H9 (cell line): Measurements from ENCODE around the gene RHEX. TPM values are rescaled to one million over a fixed set of nuclear protein-coding genes. Genes with fewer than 3 reads are reported as not detected.

Source experiments
- DNase-seq: peaks from one replicate; pipeline ENCODE4 v3.0.0-alpha.2; 2017
- H2AFZ ChIP-seq: one replicate; pipeline ENCODE4 v1.6.1; 2013; ENCODE audit warnings: mild to moderate bottlenecking, low read length, control low read depth, moderate library complexity
- H2AK5ac ChIP-seq: 2 replicates; pipeline ENCODE4 v1.6.1; 2013; ENCODE audit warnings: low read length, control low read depth, mixed read lengths; ENCODE audit not compliant: insufficient read length
- H2BK120ac ChIP-seq: one replicate; pipeline ENCODE4 v1.6.1; 2013; ENCODE audit warnings: low read depth, mild to moderate bottlenecking, low read length, control low read depth, inconsistent platforms; ENCODE audit not compliant: poor library complexity, severe bottlenecking
- H2BK12ac ChIP-seq: 2 replicates; pipeline ENCODE4 v1.6.1; 2013; ENCODE audit warnings: low read length, control low read depth, mixed read lengths, low read depth; ENCODE audit not compliant: insufficient read length
- H2BK15ac ChIP-seq: 2 replicates; pipeline ENCODE4 v1.6.1; 2013; ENCODE audit warnings: low read depth, low read length, control low read depth
- H2BK20ac ChIP-seq: one replicate; pipeline ENCODE4 v1.6.1; 2013; ENCODE audit warnings: low read depth, mild to moderate bottlenecking, low read length, control low read depth, inconsistent platforms; ENCODE audit not compliant: poor library complexity, severe bottlenecking
- H2BK5ac ChIP-seq: 2 replicates; pipeline ENCODE4 v1.6.1; 2013; ENCODE audit warnings: low read length, control low read depth, mixed read lengths; ENCODE audit not compliant: insufficient read length
- H3K14ac ChIP-seq: 2 replicates; pipeline ENCODE4 v1.6.1; 2013; ENCODE audit warnings: low read length, control low read depth; ENCODE audit not compliant: insufficient read depth
- H3K18ac ChIP-seq: 2 replicates; pipeline ENCODE4 v1.6.1; 2013; ENCODE audit warnings: low read depth, mild to moderate bottlenecking, mixed read lengths, low read length, control low read depth; ENCODE audit not compliant: insufficient read length
- H3K23ac ChIP-seq: 2 replicates; pipeline ENCODE4 v1.6.1; 2013; ENCODE audit warnings: low read length, control low read depth, mixed read lengths, low read depth; ENCODE audit not compliant: insufficient read length
- H3K23me2 ChIP-seq: 2 replicates; pipeline ENCODE4 v1.6.1; 2013; ENCODE audit warnings: low read depth, mild to moderate bottlenecking, mixed read lengths, low read length, control low read depth; ENCODE audit not compliant: insufficient read length, poor library complexity, severe bottlenecking
- H3K27ac ChIP-seq: 2 replicates; pipeline ENCODE4 v1.5.1; 2013; ENCODE audit warnings: low read length, control low read depth, mixed read lengths, low read depth; ENCODE audit not compliant: insufficient read length
- H3K27me3 ChIP-seq: 2 replicates; pipeline ENCODE4 v1.6.1; 2013; ENCODE audit warnings: low read length, control low read depth, inconsistent platforms; ENCODE audit not compliant: insufficient read depth
- H3K4ac ChIP-seq: 2 replicates; pipeline ENCODE4 v1.6.1; 2013; ENCODE audit warnings: low read depth, mild to moderate bottlenecking, control low read depth, inconsistent platforms, low read length, moderate library complexity
- H3K4me1 ChIP-seq: 2 replicates; pipeline ENCODE4 v1.6.1; 2013; ENCODE audit warnings: low read length, control low read depth, inconsistent platforms; ENCODE audit not compliant: insufficient read depth
- H3K4me2 ChIP-seq: 2 replicates; pipeline ENCODE4 v1.6.1; 2013; ENCODE audit warnings: low read length, control low read depth, mixed read lengths; ENCODE audit not compliant: insufficient read length, insufficient read depth
- H3K56ac ChIP-seq: 2 replicates; pipeline ENCODE4 v1.6.1; 2013; ENCODE audit warnings: low read depth, mild to moderate bottlenecking, mixed read lengths, low read length, control low read depth; ENCODE audit not compliant: insufficient read length
- H3K79me1 ChIP-seq: 2 replicates; pipeline ENCODE4 v1.6.1; 2013; ENCODE audit warnings: low read depth, mild to moderate bottlenecking, moderate library complexity, low read length, control low read depth, inconsistent platforms; ENCODE audit not compliant: insufficient read depth, poor library complexity, severe bottlenecking
- H3K79me2 ChIP-seq: 2 replicates; pipeline ENCODE4 v1.6.1; 2013; ENCODE audit warnings: low read length, control low read depth, inconsistent platforms; ENCODE audit not compliant: insufficient read depth
- H3K9ac ChIP-seq: 2 replicates; pipeline ENCODE4 v1.6.1; 2013; ENCODE audit warnings: low read length, control low read depth, mixed read lengths; ENCODE audit not compliant: insufficient read length; ENCODE audit errors: extremely low read depth
- H3K9me3 ChIP-seq: one replicate; pipeline ENCODE4 v1.6.1; 2013; ENCODE audit warnings: low read depth, low read length, inconsistent platforms; ENCODE audit not compliant: control insufficient read depth
- H3T11ph ChIP-seq: one replicate; pipeline ENCODE4 v1.6.1; 2013; ENCODE audit warnings: mild to moderate bottlenecking, low read length, control low read depth, inconsistent platforms
- H4K20me1 ChIP-seq: one replicate; pipeline ENCODE4 v1.6.1; 2013; ENCODE audit not compliant: control insufficient read depth, insufficient read length, insufficient read depth
- H4K5ac ChIP-seq: 2 replicates; pipeline ENCODE4 v1.6.1; 2013; ENCODE audit warnings: low read depth, mild to moderate bottlenecking, mixed read lengths, low read length, control low read depth; ENCODE audit not compliant: insufficient read length
- H4K8ac ChIP-seq: replicated peaks from 2 replicates; pipeline ENCODE4 v1.6.1; 2013; ENCODE audit warnings: low read length, control low read depth, mixed read lengths, low read depth; ENCODE audit not compliant: insufficient read length
- H4K91ac ChIP-seq: 2 replicates; pipeline ENCODE4 v1.6.1; 2013; ENCODE audit warnings: low read depth, mild to moderate bottlenecking, moderate library complexity, mixed read lengths, low read length, control low read depth; ENCODE audit not compliant: insufficient read length
- H3K27ac Mint-ChIP-seq, 3 experiments: 2 replicates in 2 of 3; 3 replicates in 1 of 3; pipeline ENCODE4 v1.8.0; 2020 to 2021; ENCODE audit warnings: mixed read lengths in 3 of 3, mild to moderate bottlenecking in 1 of 3, moderate library complexity in 1 of 3
- H3K27me3 Mint-ChIP-seq: 2 replicates; pipeline ENCODE4 v1.8.0; 2021; ENCODE audit warnings: low read depth, mild to moderate bottlenecking, moderate library complexity, mixed read lengths
- H3K36me3 Mint-ChIP-seq, 3 experiments: 2 replicates in 2 of 3; 3 replicates in 1 of 3; pipeline ENCODE4 v1.8.0; 2020 to 2021; ENCODE audit warnings: low read depth in 3 of 3, mixed read lengths in 3 of 3; ENCODE audit not compliant: insufficient read depth in 1 of 3
- H3K4me1 Mint-ChIP-seq, 2 experiments: 2 replicates each; pipeline ENCODE4 v1.8.0; 2020; ENCODE audit warnings: mixed read lengths in 2 of 2
- H3K4me3 Mint-ChIP-seq, 2 experiments: 2 replicates in 1 of 2; 3 replicates in 1 of 2; pipeline ENCODE4 v1.8.0; 2020 to 2021; ENCODE audit warnings: mild to moderate bottlenecking in 2 of 2, mixed read lengths in 2 of 2, moderate library complexity in 1 of 2
- H3K9me3 Mint-ChIP-seq, 2 experiments: 2 replicates in 1 of 2; 3 replicates in 1 of 2; pipeline ENCODE4 v1.8.0; 2020; ENCODE audit warnings: mild to moderate bottlenecking in 2 of 2, mixed read lengths in 2 of 2, moderate library complexity in 1 of 2
- CTCF ChIP-seq: fragments of 200-600 bp; sonication (generic); conservative IDR thresholded peaks from 3 replicates; pipeline ENCODE4 v1.8.0; 2021; ENCODE audit warnings: antibody characterized with exemption, mild to moderate bottlenecking
- WGBS: extraction: QIAGEN DNeasy Blood & Tissue Kit; methylation state at CpG from one replicate; pipeline ENCODE4 v1.1.7; 2013; ENCODE audit warnings: missing lambda C conversion rate, low lambda C conversion rate, mixed read lengths; ENCODE audit not compliant: insufficient read length; ENCODE audit errors: extremely low coverage; 5-methylcytosine and 5-hydroxymethylcytosine counted together
- total RNA-seq: library from RNA; stranded (reverse); gene quantifications from 2 replicates; pipeline ENCODE4 v1.2.1, GENCODE V29; 2021

Gene RHEX
- total RNA-seq, 1 experiment from 2014 or later: not detected

DNA sequence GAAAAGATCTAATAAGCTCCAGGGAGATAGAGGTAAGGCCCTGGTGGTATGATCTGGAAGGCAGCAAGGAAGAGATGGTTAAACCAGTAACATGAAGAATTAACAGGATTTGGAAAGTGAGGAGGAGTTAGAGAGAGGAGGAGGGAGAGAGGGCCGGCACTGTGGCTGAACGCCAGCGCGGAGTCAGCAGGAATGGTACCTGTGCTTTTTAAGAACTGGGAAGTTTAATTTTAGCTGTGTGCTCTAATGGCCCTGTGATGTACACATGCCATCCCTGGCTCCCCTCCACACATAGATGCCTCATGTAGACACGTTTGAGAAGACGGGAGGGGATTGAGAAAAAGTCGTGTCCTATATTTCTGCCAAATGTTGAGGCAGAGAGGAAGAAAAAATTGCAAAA is 78.1 kb downstream of the RHEX start:
- no peak overlapping the region for H2BK12ac ChIP-seq
- H3K56ac ChIP-seq: no peak overlapping the region
- no peak overlapping the region for H3K9ac ChIP-seq
- no peak overlapping the region for H3K23ac ChIP-seq
- Mint-ChIP-seq H3K27ac (no peak overlapping the region), H3K4me3 (no peak overlapping the region), H3K9me3 (no peaks in the 10 kb centered on the region; a peak in 1 of 5 replicates), H3K36me3 (no peaks in the 10 kb centered on the region), H3K4me1 (peaks cover 1 to 3% of the 10 kb centered on the region in 2 experiments), H3K27me3 (peaks cover 3% of the 10 kb centered on the region)
- H3K4me2 ChIP-seq: no peak overlapping the region
- no peak overlapping the region for H2BK15ac ChIP-seq
- no peak overlapping the region for H2AFZ ChIP-seq
- no peak overlapping the region for H3T11ph ChIP-seq
- no peaks in the 10 kb centered on the region for H3K27me3 ChIP-seq
- H2BK20ac ChIP-seq: no peak overlapping the region
- no peak overlapping the region for H4K8ac ChIP-seq
- H4K91ac ChIP-seq: no peak overlapping the region
- no peak overlapping the region for H3K18ac ChIP-seq
- no peak overlapping the region for H2BK120ac ChIP-seq
- no peaks in the 10 kb centered on the region for H3K9me3 ChIP-seq
- no peaks in the 10 kb centered on the region for H4K20me1 ChIP-seq
- no CpG with 5 or more reads among the region's 7 CpGs for WGBS
- H3K79me1 ChIP-seq: no peaks in the 10 kb centered on the region
- H2BK5ac ChIP-seq: no peak overlapping the region
- no peaks in the 10 kb centered on the region for H3K79me2 ChIP-seq
- H3K4ac ChIP-seq: no peak overlapping the region
- no peak overlapping the region for H4K5ac ChIP-seq
- TF ChIP-seq CTCF: no peak
- H3K23me2 ChIP-seq: no peaks in the 10 kb centered on the region
- H3K27ac ChIP-seq: no peak overlapping the region
- H3K4me1 ChIP-seq: no peaks in the 10 kb centered on the region
- no peak overlapping the region for H2AK5ac ChIP-seq
- H3K14ac ChIP-seq: no peak overlapping the region
- DNase-seq: no peak
